Nucleus accumbens (tissue), 56 donors: ENCODE results near the gene LRCH1.
"Not testable (repeated sequence)": the region's sequence is repeated elsewhere in the genome, so short reads cannot be mapped to it uniquely, and the experiment has no call there.

Experiments
- DNase-seq, 56 donors: peaks; one replicate each; lab custom pipeline; 2025; lab: John Stamatoyannopoulos, UW

Gene LRCH1

DNA sequence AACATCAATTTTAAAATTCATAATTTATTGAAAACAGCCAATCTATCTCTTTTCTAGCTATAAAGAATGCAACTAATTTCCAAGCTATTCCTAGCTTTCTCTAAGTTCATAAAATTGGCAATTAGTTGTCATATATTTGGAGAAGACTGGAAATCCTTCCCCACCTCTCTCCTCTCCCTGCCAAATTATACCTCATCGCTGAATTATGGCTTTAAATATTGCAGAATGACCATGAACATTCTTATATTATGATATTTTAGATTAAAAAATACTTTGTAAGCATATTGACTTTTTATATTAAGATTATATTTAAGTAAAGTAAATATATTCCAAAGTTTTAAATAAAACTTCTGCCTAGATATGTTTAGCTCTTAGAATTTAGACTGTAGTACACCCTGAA lies 185.8 kb downstream of the LRCH1 start:
- no peak for DNase-seq

DNA sequence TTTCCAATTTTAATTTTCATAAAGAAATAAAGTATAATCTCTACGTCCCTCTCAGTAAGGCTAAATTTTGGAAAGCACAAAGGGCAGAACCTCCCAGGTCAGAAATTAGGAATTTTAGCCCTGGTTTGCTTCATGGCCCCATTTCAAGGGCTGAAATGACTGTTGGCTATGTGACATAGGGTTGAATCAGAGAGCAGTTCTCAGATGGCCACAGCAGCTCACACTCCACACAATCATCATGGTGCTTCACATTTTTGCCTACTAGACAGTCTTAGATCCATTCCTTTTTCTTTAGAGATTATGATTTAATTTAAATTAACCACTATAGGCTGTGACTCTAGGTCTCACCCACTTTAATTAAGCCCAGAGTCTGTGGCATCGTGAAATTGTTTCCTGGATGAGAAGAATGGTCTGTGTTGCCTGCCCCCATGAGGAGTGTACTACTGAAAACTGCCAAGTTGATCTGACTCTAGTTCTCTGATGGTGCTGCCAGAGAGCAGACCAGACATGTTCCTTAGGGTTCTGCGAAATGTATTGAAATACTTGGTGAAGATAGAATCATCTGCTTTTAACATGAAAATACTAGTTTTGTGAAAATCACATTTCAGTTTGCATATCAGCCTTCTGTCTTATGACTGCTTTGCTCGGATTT lies 186.6 kb downstream of the LRCH1 start:
- DNase-seq, result no peak

DNA sequence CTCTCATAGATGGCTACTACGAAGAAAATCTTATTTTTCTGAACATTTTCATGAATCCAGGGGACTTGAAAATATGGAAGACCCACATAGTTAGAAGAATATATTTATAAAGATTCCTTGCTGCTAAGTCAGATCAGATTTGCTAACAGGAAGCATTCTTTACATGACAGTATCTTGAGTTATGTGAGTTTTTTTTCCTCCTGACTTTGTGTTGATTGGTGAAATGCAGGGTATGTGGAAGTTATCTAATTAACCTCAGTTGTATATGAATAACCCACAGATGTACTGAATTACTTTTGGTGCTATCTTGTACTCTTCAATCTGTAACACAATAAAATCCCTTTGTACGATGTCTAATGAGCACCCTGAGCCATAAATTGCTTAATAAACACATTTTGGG lies 190.2 kb downstream of the LRCH1 start:
- DNase-seq, result no peak

DNA sequence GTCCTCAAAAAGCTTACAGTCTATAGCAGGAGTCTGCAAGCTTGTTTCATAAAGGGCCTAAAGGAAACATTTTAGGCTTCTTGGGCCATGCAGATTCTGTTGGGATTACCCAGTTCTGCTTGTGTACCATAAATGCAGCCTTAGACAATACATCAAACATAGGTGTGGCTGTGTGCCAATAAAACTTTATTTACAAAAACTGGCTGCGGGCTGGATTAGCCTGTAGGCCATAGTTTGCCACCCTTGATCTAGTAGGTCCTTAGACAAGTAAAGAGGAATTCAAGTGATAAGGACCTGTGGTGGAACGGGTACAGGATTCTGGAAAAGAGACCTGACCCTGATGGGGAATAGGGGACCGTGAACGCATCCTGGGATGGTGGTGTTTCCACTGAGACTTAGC lies 192.1 kb downstream of the LRCH1 start:
- DNase-seq, result no peak

DNA sequence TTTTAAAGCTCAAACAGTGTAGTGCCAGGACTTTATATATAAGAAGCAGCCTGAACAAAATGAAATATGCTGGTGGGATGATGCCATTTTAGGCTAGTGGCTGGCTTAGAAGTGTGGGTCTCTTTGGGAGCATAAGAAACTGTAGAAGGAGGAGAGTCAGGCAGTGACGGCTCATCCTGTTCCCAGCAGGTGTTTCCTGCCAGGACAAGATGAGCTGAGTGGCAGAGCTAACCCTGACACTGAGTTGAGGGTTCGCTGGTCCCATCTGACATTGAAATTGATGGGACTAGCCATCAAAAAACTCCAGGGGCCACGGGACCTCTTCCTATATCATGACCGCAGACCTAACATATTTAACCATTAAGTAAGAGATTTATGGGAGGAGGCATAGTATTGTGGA lies 192.7 kb downstream of the LRCH1 start:
- DNase-seq, result no peak

DNA sequence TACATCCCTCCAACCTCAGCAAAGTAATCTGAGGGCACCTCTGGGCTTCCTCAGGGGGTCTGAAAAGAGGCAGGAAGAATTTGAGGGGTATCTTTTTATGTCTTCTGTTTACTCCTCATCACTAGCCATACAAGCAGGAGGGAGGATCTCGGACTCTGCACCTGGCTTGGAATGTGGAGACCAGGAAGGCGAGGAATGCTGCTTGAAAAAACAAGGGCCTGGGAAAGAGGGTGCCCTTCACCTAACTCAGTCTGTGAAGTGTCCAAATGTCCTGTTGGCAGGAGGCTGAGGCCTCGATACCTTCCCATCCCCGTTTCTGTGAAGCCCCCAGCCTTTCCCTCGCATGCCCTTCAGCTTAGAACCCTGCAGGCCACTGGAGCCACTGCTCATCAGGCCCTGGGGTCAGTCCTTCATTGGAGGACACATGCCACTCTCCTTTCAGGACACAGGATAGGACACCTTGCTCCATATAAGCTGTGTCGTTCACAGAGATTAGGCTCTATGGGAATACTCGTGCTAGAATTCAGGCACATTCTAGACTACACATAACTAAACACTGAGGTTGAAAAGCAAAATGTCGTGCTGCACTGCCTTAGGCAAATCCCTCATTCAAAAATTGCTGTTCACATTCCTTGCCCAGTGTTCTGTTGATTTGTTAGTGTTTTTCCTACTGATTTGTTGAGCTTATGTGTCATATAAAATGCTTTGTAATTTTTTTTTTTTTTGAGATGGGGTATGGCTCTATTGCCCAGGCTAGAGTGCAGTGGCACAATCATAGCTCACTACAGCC lies 194.3 kb downstream of the LRCH1 start:
- no peak for DNase-seq

DNA sequence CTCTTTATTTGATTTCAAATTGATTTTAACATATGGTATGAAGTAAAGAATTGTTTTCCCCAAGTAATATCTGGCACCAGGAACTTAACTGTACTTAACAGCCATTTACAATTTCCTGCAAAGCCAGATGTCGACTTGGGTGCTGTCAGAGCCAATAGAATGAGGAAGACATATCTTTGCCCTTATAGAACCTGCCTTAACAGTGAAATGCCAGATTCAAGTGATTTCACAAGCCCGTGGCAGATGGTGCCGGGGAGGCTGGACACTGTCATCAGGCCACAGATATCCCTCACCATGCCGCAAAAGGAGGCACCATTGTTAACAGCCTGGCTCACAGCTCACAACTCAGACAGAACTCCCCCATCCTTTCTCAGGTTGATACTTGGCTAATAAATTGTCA lies 195.3 kb downstream of the LRCH1 start:
- DNase-seq, result no peak

DNA sequence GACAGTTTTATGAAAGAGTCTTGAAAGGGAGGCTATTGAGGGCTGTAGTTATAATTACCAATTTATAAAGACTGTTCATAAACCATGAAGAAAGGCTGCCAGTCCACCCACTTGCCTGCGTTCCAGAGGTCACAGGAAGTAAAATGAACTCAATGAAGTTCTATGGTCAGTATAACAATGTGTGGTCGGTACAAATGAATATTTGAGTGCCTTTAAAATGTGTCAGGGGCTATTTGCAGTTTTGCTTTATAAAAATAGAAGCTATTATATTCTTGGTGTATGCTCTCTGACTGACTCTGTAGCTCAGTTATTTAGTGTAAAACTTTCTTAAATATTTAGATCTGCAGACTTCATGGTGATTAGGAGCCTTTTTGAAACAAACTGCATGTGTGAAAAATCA lies 197.0 kb downstream of the LRCH1 start:
- DNase-seq, result no peak

DNA sequence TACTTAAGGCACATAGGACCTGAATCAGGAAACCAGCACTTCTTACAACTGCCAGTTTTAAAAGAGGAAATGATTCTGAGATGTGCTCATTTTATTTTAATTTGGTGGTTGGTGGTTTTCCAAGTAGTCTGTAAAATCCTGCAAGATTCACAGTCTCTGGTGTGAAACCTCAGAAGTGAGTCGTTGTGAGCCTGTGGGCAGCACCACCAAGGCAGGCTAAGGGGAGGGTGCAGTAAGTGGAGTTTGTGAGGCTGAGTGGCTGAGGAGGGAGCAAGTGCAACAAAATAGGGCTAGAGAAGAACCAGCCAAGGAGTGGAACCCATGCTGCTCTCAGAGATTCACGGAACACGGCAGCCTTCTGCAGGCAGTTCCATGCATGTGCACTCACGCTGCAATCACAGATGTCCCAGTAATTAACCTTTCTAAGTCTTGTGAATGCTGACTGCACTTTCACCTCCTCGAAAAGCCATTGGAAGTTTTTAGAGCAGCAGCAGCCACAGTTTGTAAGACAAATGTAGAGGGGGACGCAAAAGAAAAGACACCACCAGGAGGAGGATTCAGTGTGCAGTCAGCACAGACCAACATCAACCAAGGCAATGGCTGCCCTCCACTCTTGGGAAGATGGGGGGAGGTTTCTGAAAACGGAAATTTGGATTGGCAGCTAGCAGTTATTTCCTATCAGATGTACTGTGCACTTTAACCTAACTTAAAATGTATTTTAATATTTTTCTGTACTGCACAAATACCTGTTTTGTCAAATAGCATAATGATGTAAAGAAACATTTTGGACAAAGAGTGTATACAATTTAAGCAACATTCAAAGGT lies 199.1 kb downstream of the LRCH1 start:
- DNase-seq, result no peak

DNA sequence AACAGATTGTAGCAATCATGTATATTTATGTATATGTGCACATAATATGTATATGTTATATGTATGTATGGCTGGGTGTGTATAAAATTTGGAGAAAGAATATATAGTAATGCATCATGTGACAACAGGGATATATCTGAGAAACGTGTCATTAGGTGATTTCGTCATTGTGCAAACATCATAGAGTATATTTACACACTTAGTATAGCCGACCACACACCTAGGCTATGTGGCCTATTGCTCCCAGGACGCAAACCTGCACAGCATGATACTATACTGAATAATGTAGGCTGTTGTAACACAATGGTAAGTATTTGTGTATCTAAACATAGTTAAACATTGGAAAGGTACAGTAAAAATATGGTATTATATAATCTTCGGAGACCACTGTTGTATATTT lies 200.2 kb downstream of the LRCH1 start:
- no peak for DNase-seq

DNA sequence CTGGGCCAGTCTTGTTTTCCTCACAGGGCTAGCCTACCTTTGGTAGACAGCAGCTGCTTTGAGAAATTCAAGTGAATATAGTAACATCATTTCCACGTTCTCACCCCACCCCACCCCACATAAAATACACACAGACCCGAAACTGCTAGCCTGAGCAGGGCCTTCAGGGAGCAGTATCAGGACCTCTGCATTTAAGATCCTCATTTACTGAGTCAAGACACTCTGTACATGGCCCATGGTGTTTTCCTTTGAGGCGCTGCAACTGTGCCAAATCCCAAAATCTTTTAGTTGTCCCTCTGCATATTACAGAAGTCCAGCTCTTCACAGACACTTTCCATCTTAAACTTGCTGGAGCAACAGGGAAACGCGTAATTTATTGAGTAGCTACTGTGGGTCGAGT lies 200.9 kb downstream of the LRCH1 start:
- DNase-seq, result no peak

DNA sequence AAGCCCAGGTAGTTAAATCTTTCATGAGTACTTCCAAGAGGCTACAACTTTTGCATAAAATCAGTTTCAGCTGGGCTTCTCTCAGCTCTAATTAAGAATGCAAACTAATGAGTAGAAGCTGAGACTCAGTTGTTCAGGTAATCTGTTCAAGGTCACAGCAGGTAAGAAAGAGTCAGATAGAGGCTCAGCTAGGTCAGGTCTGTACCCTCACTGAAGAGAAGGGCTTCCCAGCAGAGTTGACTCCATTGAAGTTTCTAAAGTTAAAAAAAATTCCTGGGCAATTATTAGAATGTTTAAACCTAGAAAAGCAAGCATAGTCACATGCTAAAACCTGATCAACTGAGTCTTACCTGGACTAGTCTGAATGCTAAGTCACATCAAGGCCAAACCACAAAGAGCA lies 201.8 kb downstream of the LRCH1 start:
- DNase-seq, result no peak

DNA sequence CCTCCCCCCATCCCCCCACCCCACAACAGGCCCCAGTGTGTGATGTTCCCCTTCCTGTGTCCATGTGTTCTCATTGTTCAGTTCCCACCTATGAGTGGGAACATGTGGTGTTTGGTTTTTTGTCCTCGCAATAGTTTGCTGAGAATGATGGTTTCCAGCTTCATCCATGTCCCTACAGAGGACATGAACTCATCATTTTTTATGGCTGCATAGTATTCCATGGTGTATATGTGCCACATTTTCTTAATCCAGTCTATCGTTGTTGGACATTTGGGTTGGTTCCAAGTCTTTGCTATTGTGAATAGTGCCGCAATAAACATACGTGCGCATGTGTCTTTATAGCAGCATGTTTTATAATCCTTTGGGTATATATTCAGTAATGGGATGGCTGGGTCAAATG lies 202.5 kb downstream of the LRCH1 start:
- DNase-seq, result not testable (repeated sequence)

DNA sequence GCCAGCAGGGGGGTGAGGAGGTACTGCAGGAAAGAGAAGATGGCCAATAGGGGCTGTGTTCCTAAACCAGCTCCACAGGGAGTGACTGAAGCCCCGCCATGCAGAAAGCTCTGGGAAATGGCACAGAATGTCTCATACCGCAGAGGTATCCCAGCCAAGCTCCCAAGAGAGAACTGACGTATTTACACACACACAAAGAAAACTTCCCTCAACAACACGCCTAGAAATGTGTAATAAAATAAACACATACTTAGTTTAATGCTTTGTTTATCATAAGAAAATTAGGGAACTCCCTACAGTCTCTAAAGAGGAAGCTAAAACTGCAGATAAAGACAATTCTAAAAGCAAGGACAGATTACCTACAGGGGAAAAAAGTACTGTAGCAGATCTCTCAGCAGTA lies 204.0 kb downstream of the LRCH1 start:
- DNase-seq, result no peak

DNA sequence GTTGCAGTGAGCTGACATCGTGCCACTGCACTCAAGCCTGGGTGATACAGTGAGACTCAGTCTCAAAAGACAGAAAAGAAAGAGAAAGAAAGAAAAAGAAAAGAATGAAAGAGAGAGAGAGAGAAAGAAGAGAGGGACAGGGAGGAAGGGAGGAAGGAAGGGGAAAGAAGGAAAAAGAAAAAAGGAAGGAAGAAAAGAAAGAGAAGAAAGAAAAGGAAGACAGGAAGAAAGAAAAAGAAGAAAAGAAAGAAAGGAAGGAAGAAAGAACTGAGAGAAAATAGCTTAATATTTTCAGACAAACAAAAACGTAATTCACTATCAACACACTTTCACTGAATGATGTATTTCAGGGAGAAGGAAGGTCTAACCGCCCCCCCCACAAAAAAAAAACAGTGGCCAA lies 204.7 kb downstream of the LRCH1 start:
- DNase-seq, result no peak

DNA sequence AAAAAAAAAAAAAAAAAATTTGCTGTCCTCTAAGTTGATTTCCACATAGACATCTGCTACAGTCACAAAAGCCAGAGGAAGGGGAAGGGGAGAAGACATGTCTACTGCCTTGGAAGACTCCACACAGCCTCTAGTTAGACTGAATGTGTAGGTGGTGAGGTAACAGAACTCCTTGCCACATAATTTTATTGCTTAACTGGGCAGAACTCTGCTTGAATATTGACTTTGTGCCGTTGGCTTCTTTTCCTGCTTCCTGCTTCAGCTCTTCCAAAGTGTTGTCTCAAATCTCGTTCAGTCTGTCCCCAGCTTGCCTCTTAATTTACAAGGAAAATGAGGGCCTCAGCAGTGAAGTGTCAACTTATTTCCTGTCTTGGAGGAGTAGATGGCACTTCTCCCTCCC lies 206.9 kb downstream of the LRCH1 start:
- DNase-seq, result no peak

DNA sequence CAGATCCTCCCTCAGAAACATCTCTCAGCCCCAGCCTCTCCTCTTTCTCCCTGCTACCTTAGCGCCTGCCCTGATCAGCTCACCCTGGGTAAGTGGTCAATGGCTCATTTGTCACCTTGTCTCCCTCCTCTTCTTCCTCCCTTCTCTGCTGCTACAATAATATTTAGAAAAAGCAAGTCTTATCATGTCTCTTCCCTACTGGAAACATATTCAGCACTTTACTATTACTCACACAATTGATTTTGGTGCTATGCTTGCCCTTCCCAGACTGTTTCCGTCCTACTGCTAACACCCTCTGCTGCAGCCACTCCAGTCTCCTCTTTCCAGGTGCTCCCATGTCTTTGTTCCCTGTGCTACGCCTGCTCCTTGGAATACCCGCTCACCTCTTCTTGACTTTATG lies 208.2 kb downstream of the LRCH1 start:
- DNase-seq, result no peak

DNA sequence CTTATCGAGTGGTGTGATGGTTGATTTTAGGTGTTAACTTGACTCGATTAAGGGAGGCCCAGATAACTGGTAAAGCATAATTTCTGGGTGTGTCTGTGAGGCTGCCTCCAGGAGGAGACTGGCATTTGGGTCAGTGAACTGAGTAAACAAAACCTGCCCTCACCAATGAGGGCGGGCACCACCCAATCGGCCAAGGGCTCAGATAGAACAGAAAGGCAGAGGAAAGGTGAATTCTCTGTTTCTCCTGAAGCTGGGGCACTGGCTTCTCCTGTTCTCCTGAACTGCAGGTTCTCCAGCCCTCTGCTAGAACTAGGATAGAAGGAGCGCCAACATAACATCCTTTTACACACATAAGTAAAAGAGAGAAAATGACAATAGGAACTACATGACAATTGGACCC lies 208.9 kb downstream of the LRCH1 start:
- DNase-seq, result no peak

DNA sequence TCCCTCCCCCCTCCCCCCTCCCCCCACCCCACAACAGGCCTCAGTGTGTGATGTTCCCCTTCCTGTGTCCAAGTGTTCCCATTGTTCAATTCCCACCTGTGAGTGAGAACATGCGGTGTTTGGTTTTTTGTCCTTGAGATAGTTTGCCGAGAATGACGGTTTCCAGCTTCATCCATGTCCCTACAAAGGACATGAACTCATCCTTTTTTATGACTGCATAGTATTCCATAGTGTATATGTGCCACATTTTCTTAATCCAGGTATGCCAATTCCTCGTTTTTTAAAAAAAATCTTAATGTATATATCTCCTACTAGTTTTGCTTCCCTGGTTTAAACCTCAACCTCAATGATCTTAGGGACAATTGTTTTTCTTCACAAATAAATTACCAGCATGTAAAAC lies 217.0 kb downstream of the LRCH1 start:
- not testable (repeated sequence) for DNase-seq

DNA sequence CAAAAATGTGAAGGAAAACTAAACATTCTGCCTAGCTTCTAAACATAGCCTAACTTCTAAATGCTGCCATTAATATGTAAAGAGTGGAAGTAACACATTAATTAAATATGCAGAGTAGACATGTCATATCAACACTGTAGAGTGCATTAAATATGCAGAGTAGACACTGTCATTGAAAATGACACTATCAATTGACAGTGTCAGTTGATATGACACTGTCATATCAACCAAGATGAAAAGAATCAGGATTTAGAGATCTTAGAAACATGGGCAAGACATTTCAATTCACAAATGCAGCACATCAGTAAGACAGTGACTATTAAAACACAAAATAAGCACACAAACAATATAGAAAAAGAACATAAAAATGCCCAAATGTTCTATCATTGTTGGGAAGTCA lies 218.7 kb downstream of the LRCH1 start:
- no peak for DNase-seq

DNA sequence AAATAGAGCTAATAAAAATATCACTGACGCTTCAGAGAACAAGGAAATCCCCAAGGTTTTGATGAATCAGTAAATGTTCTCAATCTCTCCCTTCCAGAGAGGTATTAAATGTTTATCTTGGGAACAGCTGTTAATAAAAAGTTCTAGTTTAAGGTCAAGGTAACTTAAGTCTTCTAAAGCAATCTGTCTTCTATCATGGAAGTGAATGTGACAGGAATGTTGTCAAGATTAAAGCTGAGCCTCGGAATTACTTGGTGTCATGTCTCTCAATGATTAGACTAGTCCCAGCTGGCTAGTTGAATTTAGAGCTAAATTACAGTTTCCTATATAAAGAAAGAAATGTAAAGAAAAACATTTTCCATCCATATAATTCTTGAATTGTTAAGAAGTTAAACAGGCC lies 220.6 kb downstream of the LRCH1 start:
- no peak for DNase-seq
